ENCODE results near the gene TOMM7.

Gene TOMM7

GRCh38 chr7:22822486-22823141 is at the start of gene TOMM7:
Gene TOMM7, minus strand, starts transcription at chr7:22822849. Its CDS starts 70 bp downstream, at chr7:22822779.
- in situ Hi-C loops (cut with HindIII; ENCODE audit: low sequenced_read_pairs): no loop called here

- in situ Hi-C loops (cut with HindIII; ENCODE audit: low sequenced_read_pairs): loop anchor here (5.0 kb wide), 1 partner anchor 65 kb away; no protein-coding TSS in a partner anchor
These were observed 49.6 kb upstream of the TOMM7 start for GRCh38 chr7:22872096-22872807.

GRCh38 chr7:22871661-22872060 is 49.0 kb upstream of the TOMM7 start:
- in situ Hi-C loops (cut with HindIII; ENCODE audit: low sequenced_read_pairs): loop anchor here (5.0 kb wide), 1 partner anchor 64 kb away; no protein-coding TSS in a partner anchor

GRCh38 chr7:22868509-22868908 is 45.9 kb upstream of the TOMM7 start:
- in situ Hi-C loops (cut with HindIII; ENCODE audit: low sequenced_read_pairs): no loop called here

GRCh38 chr7:22867589-22867988 is 44.9 kb upstream of the TOMM7 start:
- in situ Hi-C loops (cut with HindIII; ENCODE audit: low sequenced_read_pairs): no loop called here

GRCh38 chr7:22867003-22867402 is 44.4 kb upstream of the TOMM7 start:
- in situ Hi-C loops (cut with HindIII; ENCODE audit: low sequenced_read_pairs): no loop called here

GRCh38 chr7:22865602-22865960 is 42.9 kb upstream of the TOMM7 start:
- in situ Hi-C loops (cut with HindIII; ENCODE audit: low sequenced_read_pairs): no loop called here

- in situ Hi-C loops (cut with HindIII; ENCODE audit: low sequenced_read_pairs): no loop called here
These were observed 42.4 kb upstream of the TOMM7 start for GRCh38 chr7:22864855-22865601.

- in situ Hi-C loops (cut with HindIII; ENCODE audit: low sequenced_read_pairs): no loop called here
These were observed 41.7 kb upstream of the TOMM7 start for GRCh38 chr7:22864301-22864700.

- in situ Hi-C loops (cut with HindIII; ENCODE audit: low sequenced_read_pairs): no loop called here
These were observed 40.7 kb upstream of the TOMM7 start for GRCh38 chr7:22863156-22863899.

- in situ Hi-C loops (cut with HindIII; ENCODE audit: low sequenced_read_pairs): no loop called here
These were observed 38.9 kb upstream of the TOMM7 start for GRCh38 chr7:22861576-22861975.

- in situ Hi-C loops (cut with HindIII; ENCODE audit: low sequenced_read_pairs): no loop called here
These were observed 38.3 kb upstream of the TOMM7 start for GRCh38 chr7:22860784-22861482.

GRCh38 chr7:22860337-22860736 is 37.7 kb upstream of the TOMM7 start:
- in situ Hi-C loops (cut with HindIII; ENCODE audit: low sequenced_read_pairs): no loop called here

- in situ Hi-C loops (cut with HindIII; ENCODE audit: low sequenced_read_pairs): loop anchor here (5.0 kb wide), 1 partner anchor 127 kb away; no protein-coding TSS in a partner anchor
These were observed 37.1 kb upstream of the TOMM7 start for GRCh38 chr7:22859641-22860290.

GRCh38 chr7:22858640-22859561 is 36.3 kb upstream of the TOMM7 start:
- in situ Hi-C loops (cut with HindIII; ENCODE audit: low sequenced_read_pairs): loop anchor here (5.0 kb wide), 1 partner anchor 127 kb away; no protein-coding TSS in a partner anchor

GRCh38 chr7:22858274-22858639 is 35.6 kb upstream of the TOMM7 start:
- in situ Hi-C loops (cut with HindIII; ENCODE audit: low sequenced_read_pairs): loop anchor here (5.0 kb wide), 1 partner anchor 126 kb away; no protein-coding TSS in a partner anchor

GRCh38 chr7:22856416-22856815 is 33.8 kb upstream of the TOMM7 start:
- in situ Hi-C loops (cut with HindIII; ENCODE audit: low sequenced_read_pairs): loop anchor here (5.0 kb wide), 1 partner anchor 124 kb away; no protein-coding TSS in a partner anchor

GRCh38 chr7:22855049-22855392 is 32.4 kb upstream of the TOMM7 start:
- in situ Hi-C loops (cut with HindIII; ENCODE audit: low sequenced_read_pairs): loop anchor here (5.0 kb wide), 1 partner anchor 123 kb away; no protein-coding TSS in a partner anchor
